Mesendoderm (in vitro differentiated cells): ENCODE results near the gene CDC42BPA.

Experiments
- DNase-seq: peaks from one replicate; pipeline ENCODE4 v3.0.0; 2013
- H2AK5ac ChIP-seq: 2 replicates; pipeline ENCODE4 v1.6.1; 2013; ENCODE audit warnings: low read length, inconsistent platforms
- H2BK120ac ChIP-seq: 2 replicates; pipeline ENCODE4 v1.6.1; 2013; ENCODE audit warnings: low read depth, mild to moderate bottlenecking, low read length, moderate library complexity, mixed read lengths
- H2BK15ac ChIP-seq: replicated peaks from 2 replicates; pipeline ENCODE4 v1.6.1; 2013; ENCODE audit warnings: low read depth, mild to moderate bottlenecking, moderate library complexity
- H2BK5ac ChIP-seq: 2 replicates; pipeline ENCODE4 v1.6.1; 2013; ENCODE audit warnings: low read length, inconsistent platforms
- H3K18ac ChIP-seq: 2 replicates; pipeline ENCODE4 v1.6.1; 2013; ENCODE audit warnings: mild to moderate bottlenecking, low read length, mixed read lengths
- H3K23ac ChIP-seq: one replicate; pipeline ENCODE4 v1.6.1; 2013; ENCODE audit warnings: low read length
- H3K27ac ChIP-seq: 2 replicates; pipeline ENCODE4 v1.5.1; 2013; ENCODE audit warnings: low read depth, mild to moderate bottlenecking, inconsistent platforms, low read length, moderate library complexity
- H3K27me3 ChIP-seq: 2 replicates; pipeline ENCODE4 v1.6.1; 2013; ENCODE audit warnings: low read length, control low read depth, mild to moderate bottlenecking, inconsistent platforms; ENCODE audit not compliant: insufficient read depth, poor library complexity
- H3K36me3 ChIP-seq: 2 replicates; pipeline ENCODE4 v1.6.1; 2013; ENCODE audit warnings: low read length, inconsistent platforms; ENCODE audit not compliant: control insufficient read depth, insufficient read depth
- H3K4ac ChIP-seq: one replicate; pipeline ENCODE4 v1.6.1; 2013; ENCODE audit warnings: low read depth, mild to moderate bottlenecking, low read length, moderate library complexity
- H3K4me1 ChIP-seq: 2 replicates; pipeline ENCODE4 v1.6.1; 2013; ENCODE audit warnings: low read depth, low read length, inconsistent platforms; ENCODE audit not compliant: control insufficient read depth
- H3K4me2 ChIP-seq: 2 replicates; pipeline ENCODE4 v1.6.1; 2013; ENCODE audit warnings: low read length
- H3K4me3 ChIP-seq: 2 replicates; pipeline ENCODE4 v1.5.1; 2013; ENCODE audit warnings: mild to moderate bottlenecking, low read length
- H3K56ac ChIP-seq: one replicate; pipeline ENCODE4 v1.6.1; 2013; ENCODE audit warnings: low read length
- H3K79me1 ChIP-seq: 2 replicates; pipeline ENCODE4 v1.6.1; 2013; ENCODE audit warnings: low read length, inconsistent platforms
- H3K79me2 ChIP-seq: 2 replicates; pipeline ENCODE4 v1.6.1; 2013; ENCODE audit warnings: mild to moderate bottlenecking, low read length; ENCODE audit not compliant: control insufficient read depth, insufficient read depth
- H3K9ac ChIP-seq: 2 replicates; pipeline ENCODE4 v1.6.1; 2013; ENCODE audit warnings: low read length, inconsistent platforms
- H4K5ac ChIP-seq: one replicate; pipeline ENCODE4 v1.6.1; 2013; ENCODE audit warnings: low read length
- H4K8ac ChIP-seq: one replicate; pipeline ENCODE4 v1.6.1; 2013; ENCODE audit warnings: low read depth, mild to moderate bottlenecking, control low read depth, low read length, moderate library complexity
- WGBS: extraction: QIAGEN DNeasy Blood & Tissue Kit; methylation state at CpG from one replicate; pipeline ENCODE4 v1.1.7; 2013; ENCODE audit warnings: low lambda C conversion rate, missing lambda C conversion rate; ENCODE audit not compliant: insufficient coverage; ENCODE audit errors: extremely low coverage; 5-methylcytosine and 5-hydroxymethylcytosine counted together

The CDC42BPA gene

GRCh38 chr1:226989085-226989920 lies 329.0 kb downstream of the CDC42BPA start:
- H3K27ac ChIP-seq = no peak overlapping the region

DNA sequence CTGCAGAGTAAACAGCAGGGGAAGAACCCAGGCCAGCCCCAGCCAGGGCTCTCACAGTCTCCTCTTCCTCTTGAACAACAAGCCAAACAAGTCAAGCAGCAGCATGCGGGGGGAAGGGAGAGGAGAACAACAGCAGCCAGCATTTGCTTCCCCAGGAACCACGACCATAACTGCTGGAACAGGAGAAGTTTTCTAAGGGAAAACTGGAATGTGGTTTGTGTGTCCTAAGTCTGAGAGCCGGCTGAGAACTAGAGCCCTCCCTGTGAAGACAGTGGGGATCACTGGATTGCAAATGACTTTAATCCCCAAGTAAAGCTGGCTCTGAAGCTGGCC lies 330.0 kb downstream of the CDC42BPA start:
- Histone ChIP-seq H2BK120ac (no peak overlapping the region), H4K8ac (no peak overlapping the region), H3K4ac (no peak overlapping the region), H3K27ac (no peak overlapping the region), H3K4me3 (no peak overlapping the region), H2AK5ac (no peak overlapping the region), H2BK15ac (no peak overlapping the region), H3K36me3 (no peaks in the 10 kb centered on the region), H3K18ac (no peak overlapping the region), H2BK5ac (no peak overlapping the region), H3K9ac (no peak overlapping the region), H3K79me1 (no peaks in the 10 kb centered on the region), H3K56ac (no peak overlapping the region), H4K5ac (no peak overlapping the region), H3K4me2 (no peak overlapping the region), H3K4me1 (no peaks in the 10 kb centered on the region), H3K23ac (no peak overlapping the region), H3K79me2 (no peaks in the 10 kb centered on the region), H3K27me3 (no peaks in the 10 kb centered on the region)
- WGBS = no CpG with 5 or more reads among the region's 3 CpGs
- no peak for DNase-seq

More at GRCh38 chr1:226989085-226989920, 329.0 kb downstream of the CDC42BPA start:
- H3K18ac ChIP-seq = no peak overlapping the region
- no peak overlapping the region for H2BK15ac ChIP-seq
- no peak overlapping the region for H3K4me3 ChIP-seq
- WGBS = no CpG with 5 or more reads among the region's 12 CpGs
- DNase-seq = no peak
- H3K9ac ChIP-seq = no peak overlapping the region
- no peaks in the 10 kb centered on the region for H3K36me3 ChIP-seq
- no peak overlapping the region for H3K4ac ChIP-seq
- no peak overlapping the region for H2BK120ac ChIP-seq
- no peaks in the 10 kb centered on the region for H3K27me3 ChIP-seq
- H3K79me2 ChIP-seq = no peaks in the 10 kb centered on the region
- no peaks in the 10 kb centered on the region for H3K4me1 ChIP-seq
- no peak overlapping the region for H3K4me2 ChIP-seq
- no peak overlapping the region for H3K56ac ChIP-seq
- H3K23ac ChIP-seq = no peak overlapping the region
- no peak overlapping the region for H2AK5ac ChIP-seq
- no peaks in the 10 kb centered on the region for H3K79me1 ChIP-seq
- H4K5ac ChIP-seq = no peak overlapping the region
- H4K8ac ChIP-seq = no peak overlapping the region
- no peak overlapping the region for H2BK5ac ChIP-seq

- Histone ChIP-seq H3K56ac (no peak overlapping the region), H3K79me2 (no peaks in the 10 kb centered on the region), H3K4me1 (no peaks in the 10 kb centered on the region), H2AK5ac (no peak overlapping the region), H3K79me1 (no peaks in the 10 kb centered on the region), H3K27ac (no peak overlapping the region), H3K18ac (no peak overlapping the region), H3K4me2 (no peak overlapping the region), H3K27me3 (no peaks in the 10 kb centered on the region), H2BK5ac (no peak overlapping the region), H3K23ac (no peak overlapping the region), H4K5ac (no peak overlapping the region), H3K4ac (no peak overlapping the region), H3K36me3 (no peaks in the 10 kb centered on the region), H4K8ac (no peak overlapping the region), H2BK120ac (no peak overlapping the region), H3K4me3 (no peak overlapping the region), H2BK15ac (no peak overlapping the region), H3K9ac (no peak overlapping the region)
- DNase-seq = no peak
- no CpG with 5 or more reads among the region's 16 CpGs for WGBS
Observed at GRCh38 chr1:226987623-226988333, 330.5 kb downstream of the CDC42BPA start.

- H2BK15ac ChIP-seq = no peak overlapping the region
- H3K27me3 ChIP-seq = no peaks in the 10 kb centered on the region
- no peak overlapping the region for H3K56ac ChIP-seq
- H4K5ac ChIP-seq = no peak overlapping the region
- H3K4me3 ChIP-seq = no peak overlapping the region
- no peaks in the 10 kb centered on the region for H3K36me3 ChIP-seq
- H2AK5ac ChIP-seq = no peak overlapping the region
- no peak for DNase-seq
- no peak overlapping the region for H3K18ac ChIP-seq
- H3K79me1 ChIP-seq = no peaks in the 10 kb centered on the region
- H3K9ac ChIP-seq = no peak overlapping the region
- H3K4me2 ChIP-seq = no peak overlapping the region
- H3K23ac ChIP-seq = no peak overlapping the region
- no peak overlapping the region for H4K8ac ChIP-seq
- WGBS = no CpG with 5 or more reads among the region's 8 CpGs
- no peak overlapping the region for H3K4ac ChIP-seq
- no peak overlapping the region for H2BK5ac ChIP-seq
- H3K27ac ChIP-seq = no peak overlapping the region
- H3K79me2 ChIP-seq = no peaks in the 10 kb centered on the region
- no peak overlapping the region for H2BK120ac ChIP-seq
- no peaks in the 10 kb centered on the region for H3K4me1 ChIP-seq
Observed at GRCh38 chr1:226987179-226987536, 331.1 kb downstream of the CDC42BPA start.

- no peaks in the 10 kb centered on the region for H3K27me3 ChIP-seq
- H3K9ac ChIP-seq = no peak overlapping the region
- H2BK15ac ChIP-seq = no peak overlapping the region
- H3K79me2 ChIP-seq = no peaks in the 10 kb centered on the region
- H3K18ac ChIP-seq = no peak overlapping the region
- no CpG with 5 or more reads among the region's 21 CpGs for WGBS
- no peak overlapping the region for H3K23ac ChIP-seq
- no peaks in the 10 kb centered on the region for H3K4me1 ChIP-seq
- no peak overlapping the region for H2BK5ac ChIP-seq
- DNase-seq = no peak
- no peak overlapping the region for H4K5ac ChIP-seq
- no peak overlapping the region for H2BK120ac ChIP-seq
- no peak overlapping the region for H4K8ac ChIP-seq
- no peak overlapping the region for H3K4me2 ChIP-seq
- no peak overlapping the region for H2AK5ac ChIP-seq
- no peak overlapping the region for H3K27ac ChIP-seq
- H3K56ac ChIP-seq = no peak overlapping the region
- no peaks in the 10 kb centered on the region for H3K79me1 ChIP-seq
- H3K36me3 ChIP-seq = no peaks in the 10 kb centered on the region
- H3K4ac ChIP-seq = no peak overlapping the region
- H3K4me3 ChIP-seq = no peak overlapping the region
Observed at GRCh38 chr1:226986496-226987178, 331.7 kb downstream of the CDC42BPA start.
